Measurements from ENCODE around the gene PIK3AP1.
"Not testable (repeated sequence)": the region's sequence is repeated elsewhere in the genome, so short reads cannot be mapped to it uniquely, and the experiment has no call there.

Gene PIK3AP1, protein sequence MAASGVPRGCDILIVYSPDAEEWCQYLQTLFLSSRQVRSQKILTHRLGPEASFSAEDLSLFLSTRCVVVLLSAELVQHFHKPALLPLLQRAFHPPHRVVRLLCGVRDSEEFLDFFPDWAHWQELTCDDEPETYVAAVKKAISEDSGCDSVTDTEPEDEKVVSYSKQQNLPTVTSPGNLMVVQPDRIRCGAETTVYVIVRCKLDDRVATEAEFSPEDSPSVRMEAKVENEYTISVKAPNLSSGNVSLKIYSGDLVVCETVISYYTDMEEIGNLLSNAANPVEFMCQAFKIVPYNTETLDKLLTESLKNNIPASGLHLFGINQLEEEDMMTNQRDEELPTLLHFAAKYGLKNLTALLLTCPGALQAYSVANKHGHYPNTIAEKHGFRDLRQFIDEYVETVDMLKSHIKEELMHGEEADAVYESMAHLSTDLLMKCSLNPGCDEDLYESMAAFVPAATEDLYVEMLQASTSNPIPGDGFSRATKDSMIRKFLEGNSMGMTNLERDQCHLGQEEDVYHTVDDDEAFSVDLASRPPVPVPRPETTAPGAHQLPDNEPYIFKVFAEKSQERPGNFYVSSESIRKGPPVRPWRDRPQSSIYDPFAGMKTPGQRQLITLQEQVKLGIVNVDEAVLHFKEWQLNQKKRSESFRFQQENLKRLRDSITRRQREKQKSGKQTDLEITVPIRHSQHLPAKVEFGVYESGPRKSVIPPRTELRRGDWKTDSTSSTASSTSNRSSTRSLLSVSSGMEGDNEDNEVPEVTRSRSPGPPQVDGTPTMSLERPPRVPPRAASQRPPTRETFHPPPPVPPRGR

GRCh38 chr10:96720422-96721206, at the start of gene PIK3AP1:
Gene PIK3AP1 (minus strand): TSS chr10:96720514. CDS start chr10:96720394, 120 bp downstream.
- FAIRE-seq (no peak), DNase-seq (ENCODE audit: low spot score) (peak; percentile 75)

DNA sequence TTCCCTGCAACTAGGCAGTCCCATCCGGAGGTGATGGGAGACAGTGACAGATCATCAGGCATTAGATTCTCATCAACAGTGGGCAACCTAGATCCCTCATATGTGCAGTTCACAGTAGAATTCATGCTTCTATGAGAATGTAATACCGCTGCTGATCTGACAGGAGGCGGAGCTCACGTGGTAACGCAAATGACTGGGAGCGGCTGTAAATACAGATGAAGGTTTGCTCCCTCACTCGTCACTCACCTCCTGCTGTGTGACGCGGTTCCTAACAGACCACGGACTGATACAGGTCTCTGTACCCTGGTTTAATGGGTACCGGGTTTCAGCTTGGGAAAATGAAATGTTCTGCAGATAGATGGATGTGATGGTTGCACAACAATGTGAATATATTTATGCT, 47.8 kb upstream of the PIK3AP1 start:
- FAIRE-seq: no peak
- DNase-seq (ENCODE audit: low spot score): no peak

GRCh38 chr10:96767611-96768010, 47.3 kb upstream of the PIK3AP1 start:
- no peak for FAIRE-seq
- no peak for DNase-seq (ENCODE audit: low spot score)

DNA sequence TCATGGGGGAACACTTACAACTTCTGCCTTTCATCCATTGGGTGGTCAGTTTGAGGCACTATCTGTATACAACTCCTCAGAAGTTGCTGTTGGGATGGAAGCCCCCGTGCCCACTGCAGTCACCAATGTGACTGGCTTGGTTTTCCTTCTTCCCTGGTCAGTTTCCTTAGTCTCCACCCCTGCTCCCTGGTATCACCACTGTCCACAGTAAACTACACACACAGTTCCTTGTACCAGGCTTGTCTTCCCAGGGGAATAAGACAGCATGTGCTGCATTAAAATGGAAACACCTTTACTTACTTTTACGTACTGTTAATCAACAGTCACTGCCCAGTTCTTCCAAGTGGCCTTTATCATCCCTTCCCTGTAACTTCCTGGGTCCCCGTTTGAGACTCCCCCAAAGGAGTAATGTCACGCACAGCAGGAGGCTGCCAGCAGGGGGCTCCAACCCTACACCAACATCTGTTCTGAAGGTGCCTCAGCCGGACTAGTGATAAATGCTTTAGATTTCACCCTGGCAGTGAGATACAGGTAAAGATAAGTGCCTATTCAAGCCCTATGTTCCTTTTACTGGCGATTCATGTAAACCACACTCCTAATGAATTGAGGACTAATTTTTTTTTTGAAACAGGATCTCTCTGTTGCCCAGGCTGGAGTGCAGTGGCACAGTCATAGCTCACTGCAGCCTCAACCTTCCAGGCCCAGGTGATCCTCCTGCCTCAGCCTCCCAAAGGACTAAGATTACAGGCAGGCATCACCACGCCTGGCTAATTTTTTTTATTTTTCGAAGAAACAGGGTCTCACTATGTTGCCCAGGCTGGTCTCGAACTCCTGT, 45.3 kb upstream of the PIK3AP1 start:
- no peak for FAIRE-seq
- DNase-seq (ENCODE audit: low spot score): peak; percentile 62

- DNase-seq (ENCODE audit: low spot score): no peak
- no peak for FAIRE-seq
Observed at GRCh38 chr10:96764425-96765060, 44.2 kb upstream of the PIK3AP1 start.

DNA sequence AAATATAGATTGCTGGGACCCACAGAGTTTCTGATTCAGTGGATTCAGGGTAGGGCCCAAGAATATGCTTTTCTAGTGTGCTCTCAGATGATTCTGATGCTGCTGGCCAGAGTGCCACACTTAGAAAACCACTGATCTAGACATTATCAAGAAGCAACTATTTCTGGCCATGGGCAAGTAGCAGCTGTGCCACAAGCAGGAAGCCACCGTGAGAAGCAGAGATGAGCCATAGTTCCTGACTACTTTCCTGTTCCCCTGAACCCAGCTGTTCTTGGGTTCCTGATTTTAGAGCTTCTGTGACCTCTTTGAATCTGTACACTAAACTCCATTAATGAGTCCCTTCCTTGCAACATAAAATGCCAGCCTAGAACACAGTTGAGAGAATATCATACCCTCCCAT, 38.1 kb upstream of the PIK3AP1 start:
- FAIRE-seq: no peak
- no peak for DNase-seq (ENCODE audit: low spot score)

GRCh38 chr10:96756111-96756903, 36.0 kb upstream of the PIK3AP1 start:
- no peak for FAIRE-seq

GRCh38 chr10:96753956-96754355, 33.6 kb upstream of the PIK3AP1 start:
- DNase-seq (ENCODE audit: low spot score) (no peak), FAIRE-seq (no peak)

More at GRCh38 chr10:96756111-96756903, 36.0 kb upstream of the PIK3AP1 start:
- DNase-seq (ENCODE audit: low spot score): no peak

- DNase-seq (ENCODE audit: low spot score) (no peak), FAIRE-seq (no peak)
Observed at GRCh38 chr10:96752375-96752774, 32.1 kb upstream of the PIK3AP1 start.

GRCh38 chr10:96750316-96750715, 30.0 kb upstream of the PIK3AP1 start:
- not testable (repeated sequence) for DNase-seq (ENCODE audit: low spot score)
- FAIRE-seq: peak; percentile 17

- FAIRE-seq (no peak), DNase-seq (ENCODE audit: low spot score) (no peak)
Observed at GRCh38 chr10:96747734-96748550, 27.6 kb upstream of the PIK3AP1 start.

GRCh38 chr10:96746503-96746902, 26.2 kb upstream of the PIK3AP1 start:
- DNase-seq (ENCODE audit: low spot score) (no peak), FAIRE-seq (no peak)

DNA sequence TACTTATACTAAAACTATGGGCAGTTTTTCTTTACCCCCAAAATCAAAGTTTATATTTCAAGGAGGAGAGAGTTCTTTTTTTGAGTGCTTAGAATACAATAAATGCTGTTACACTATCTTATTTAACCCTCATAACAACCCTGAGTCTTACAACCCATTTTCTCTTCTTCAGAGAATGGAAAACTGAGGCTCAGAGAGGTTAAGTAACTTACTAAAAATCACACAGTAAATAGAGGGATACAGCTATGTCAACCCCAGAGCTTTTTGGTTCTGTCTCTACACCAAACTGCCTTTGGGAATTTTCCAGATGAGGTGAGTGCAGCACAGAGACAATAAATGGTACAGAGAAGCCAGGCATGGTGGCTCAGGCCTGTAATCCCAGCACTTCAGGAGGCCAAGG, 25.6 kb upstream of the PIK3AP1 start:
- no peak for DNase-seq (ENCODE audit: low spot score)
- FAIRE-seq: no peak

- no peak for FAIRE-seq
- no peak for DNase-seq (ENCODE audit: low spot score)
Observed at GRCh38 chr10:96743988-96744585, 23.8 kb upstream of the PIK3AP1 start.

- not testable (repeated sequence) for FAIRE-seq; DNase-seq (ENCODE audit: low spot score)
Observed at GRCh38 chr10:96741557-96741956, 21.2 kb upstream of the PIK3AP1 start.

DNA sequence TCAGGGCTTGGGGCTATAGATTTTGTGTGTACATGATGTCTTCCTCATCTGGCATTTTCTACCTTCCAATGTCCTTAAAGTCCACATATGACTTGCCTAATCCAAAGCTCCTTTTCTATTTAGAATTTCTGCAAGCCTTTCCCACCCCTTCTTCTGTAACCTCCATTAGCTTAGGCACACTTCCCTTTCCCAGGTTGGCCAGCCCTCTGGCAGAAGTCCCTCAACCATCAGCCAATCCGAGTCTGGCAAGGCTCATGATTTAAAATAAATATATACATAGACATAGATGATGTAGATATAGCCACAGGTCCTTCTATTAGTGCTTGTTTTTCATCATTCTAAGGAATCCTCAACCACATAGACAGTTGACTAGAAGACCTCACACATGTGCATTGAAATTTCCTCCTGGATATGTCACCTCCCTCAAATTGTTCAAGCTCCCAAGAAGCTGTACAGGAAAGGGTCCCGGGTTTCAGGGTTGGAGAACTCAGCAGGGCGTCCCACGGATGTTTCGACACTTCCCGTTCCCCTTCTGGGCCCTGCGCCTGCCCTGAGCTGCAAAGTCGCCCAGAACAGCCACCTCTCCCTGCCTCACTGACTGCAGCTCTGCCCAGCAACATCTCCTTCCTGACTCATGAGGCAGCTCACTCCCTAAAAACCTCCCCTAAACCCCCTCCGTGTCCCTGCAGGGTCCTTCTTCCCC, 20.4 kb upstream of the PIK3AP1 start:
- DNase-seq (ENCODE audit: low spot score) (no peak), FAIRE-seq (no peak)

DNA sequence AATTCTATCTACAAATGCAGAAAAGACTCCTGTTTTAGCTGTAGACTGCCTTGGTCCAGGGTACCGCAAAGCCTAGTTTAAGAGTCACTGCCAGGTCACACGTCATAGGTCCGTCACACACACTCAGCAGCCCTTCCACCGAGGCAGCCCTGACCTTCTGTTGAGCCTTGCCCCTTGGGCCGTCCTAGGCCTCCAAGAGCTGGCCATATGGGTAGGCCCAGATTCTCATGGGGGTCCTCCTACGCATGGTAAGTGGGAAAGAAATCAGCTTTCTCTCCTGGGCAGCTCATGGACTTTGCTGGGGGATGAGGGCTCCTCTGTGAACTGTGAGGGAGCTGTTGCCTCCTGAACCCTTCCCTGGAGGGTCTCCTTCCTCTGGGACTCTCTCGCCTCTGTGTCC, 19.8 kb upstream of the PIK3AP1 start:
- FAIRE-seq (no peak), DNase-seq (ENCODE audit: low spot score) (no peak)
